Fibroblast of skin of left quadriceps (primary cell): Measurements from ENCODE around the gene PPP2R5D.

ENCODE experiments used
- DNase-seq, 2 experiments: peaks; one replicate each; pipeline ENCODE4 v3.0.0-alpha.2; 2013; ENCODE audit warnings: low read depth in 2 of 2

PPP2R5D gene

GRCh38 chr6:42963179-42963854 lies 21.1 kb upstream of the PPP2R5D start:
- no peak for DNase-seq

- no peak for DNase-seq
These were observed 20.3 kb upstream of the PPP2R5D start for GRCh38 chr6:42963855-42964605.

GRCh38 chr6:42966571-42966970 lies 17.8 kb upstream of the PPP2R5D start:
- no peak for DNase-seq

GRCh38 chr6:42967228-42967627 lies 17.1 kb upstream of the PPP2R5D start:
- no peak for DNase-seq

GRCh38 chr6:42968126-42968701 lies 16.2 kb upstream of the PPP2R5D start:
- DNase-seq: no peak

DNA sequence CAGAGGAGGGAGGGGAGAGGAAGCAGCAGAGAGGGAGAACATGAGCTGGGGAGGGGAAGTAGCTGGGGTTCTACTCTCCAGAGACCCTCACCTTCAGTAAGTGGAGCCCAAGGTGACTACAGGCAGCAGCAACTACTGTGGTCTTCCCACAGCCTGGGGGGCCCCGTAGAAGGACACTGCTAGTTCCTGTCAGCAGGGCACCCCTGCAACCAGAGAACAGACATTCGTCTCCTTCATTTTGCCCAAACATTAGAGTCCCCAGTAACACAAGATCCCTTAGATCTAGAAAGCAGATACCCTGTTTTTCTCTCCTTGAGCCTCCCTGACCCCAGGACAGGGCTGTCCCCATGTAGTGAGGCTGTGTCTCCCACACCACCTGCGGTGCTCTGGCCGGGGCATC lies 15.6 kb upstream of the PPP2R5D start:
- no peak for DNase-seq

- DNase-seq: no peak
These were observed 14.9 kb upstream of the PPP2R5D start for GRCh38 chr6:42969431-42969830.

GRCh38 chr6:42969934-42970333 lies 14.4 kb upstream of the PPP2R5D start:
- DNase-seq: no peak

DNA sequence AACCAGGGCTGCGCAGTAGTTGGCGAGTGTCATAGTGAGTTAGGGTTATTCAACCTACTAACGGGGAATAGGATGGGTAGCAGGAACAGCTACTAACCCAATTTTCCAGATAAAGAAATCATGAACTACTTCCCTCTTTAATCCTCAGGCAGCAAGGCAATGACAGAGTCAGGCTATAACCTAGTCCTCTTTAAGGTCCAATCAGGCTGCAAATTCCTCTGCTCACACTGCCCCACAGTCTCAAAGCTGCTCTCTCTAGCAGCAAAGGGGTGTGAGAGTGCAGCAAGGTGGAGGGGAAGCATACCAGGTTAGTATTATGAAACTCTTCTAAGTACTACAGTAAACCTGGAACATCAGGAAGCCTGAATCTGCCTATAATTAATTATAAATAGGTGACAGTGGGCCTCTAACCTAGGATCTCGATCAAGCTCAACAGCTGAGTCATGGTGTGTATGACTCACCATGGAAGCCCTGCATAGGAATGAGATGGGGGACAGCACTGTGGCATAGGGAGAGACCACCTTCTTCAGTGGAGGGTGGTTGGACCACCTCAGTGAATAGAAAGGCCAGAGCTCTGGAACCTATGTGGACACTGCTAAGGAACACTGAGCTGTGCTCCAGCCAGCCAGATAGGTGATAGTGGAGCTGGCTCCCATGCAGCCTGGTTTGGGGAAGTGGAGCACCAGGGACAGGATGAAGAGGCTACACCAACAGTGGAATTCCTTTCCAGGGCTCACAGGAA lies 13.3 kb upstream of the PPP2R5D start:
- no peak for DNase-seq

DNA sequence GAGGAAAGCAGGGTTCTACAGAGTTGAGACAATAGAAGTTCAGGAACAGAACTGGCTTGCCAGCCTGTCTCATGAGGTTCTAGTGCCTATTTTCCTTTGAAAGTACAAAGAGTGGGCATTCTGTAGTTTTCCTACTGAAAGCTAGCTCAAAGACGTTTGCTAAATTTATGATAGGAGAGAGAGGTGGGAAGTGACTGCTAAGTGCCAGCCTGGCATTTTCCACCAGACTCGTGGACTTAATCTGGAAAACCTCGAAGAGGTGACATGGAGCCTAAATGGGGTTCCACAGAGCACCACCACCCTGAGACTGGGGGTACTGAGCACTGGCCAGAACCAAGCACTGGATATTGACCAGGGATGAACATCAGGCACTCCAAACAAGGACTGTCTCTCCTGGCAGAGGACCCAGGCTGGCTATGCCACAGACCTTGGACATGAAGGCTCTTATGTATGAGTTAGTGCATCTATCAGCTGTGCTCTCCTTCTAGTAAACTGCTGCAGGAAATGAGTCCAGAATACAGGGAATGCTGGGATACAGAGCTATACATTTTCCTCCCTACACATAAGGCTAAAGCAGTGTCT lies 12.5 kb upstream of the PPP2R5D start:
- DNase-seq: no peak

- no peak for DNase-seq
These were observed 10.4 kb upstream of the PPP2R5D start for GRCh38 chr6:42973926-42974325.

- no peak for DNase-seq
These were observed 9.4 kb upstream of the PPP2R5D start for GRCh38 chr6:42974919-42975505.

- no peak for DNase-seq
These were observed 5.9 kb upstream of the PPP2R5D start for GRCh38 chr6:42978487-42978838.

GRCh38 chr6:42978839-42979522 lies 5.4 kb upstream of the PPP2R5D start, which contains the start of gene PEX6:
Gene PEX6 (minus strand): TSS chr6:42979181. CDS start chr6:42979150, 31 bp downstream.
- DNase-seq: peak; percentile 62 to 63

GRCh38 chr6:42979523-42980177 lies 4.7 kb upstream of the PPP2R5D start:
- DNase-seq: no peak

GRCh38 chr6:42981836-42982235 lies 2.5 kb upstream of the PPP2R5D start:
- no peak for DNase-seq

GRCh38 chr6:42984924-42985475 lies 630 bp downstream of the PPP2R5D start:
- no peak for DNase-seq

GRCh38 chr6:42987533-42988451 lies 3.4 kb downstream of the PPP2R5D start:
- no peak for DNase-seq

DNA sequence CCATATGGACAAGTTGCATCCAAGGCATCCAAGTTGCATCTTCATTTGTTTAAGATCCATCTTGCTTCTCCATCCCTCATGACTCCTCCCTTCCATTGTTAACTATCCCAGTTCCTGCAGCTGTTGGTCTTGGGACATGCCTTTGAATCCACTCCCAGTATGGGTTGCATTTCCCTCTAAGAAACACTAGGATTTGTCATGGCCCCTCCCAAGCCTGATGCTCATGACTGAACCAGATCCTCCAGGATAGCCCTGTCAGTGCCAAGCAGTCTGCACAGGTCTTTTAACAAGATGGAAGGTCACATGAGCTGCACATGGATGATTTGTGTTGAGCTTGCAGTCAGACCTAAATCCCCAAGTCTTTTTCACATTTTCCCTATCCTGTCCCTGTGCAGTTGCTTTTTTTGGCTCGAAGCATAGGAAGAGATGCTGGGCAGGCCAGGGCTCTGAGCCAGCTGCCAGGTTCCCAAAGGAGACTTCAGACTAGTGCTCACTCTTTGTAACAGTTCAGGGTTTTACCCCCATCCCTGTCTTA lies 4.2 kb downstream of the PPP2R5D start:
- no peak for DNase-seq
